Lung (tissue), 12 donors: ENCODE measurements around the gene AKT1S1. TPM values are rescaled to one million over a fixed set of nuclear protein-coding genes. Genes with fewer than 3 reads are reported as not detected.

Experiments used
- ATAC-seq: fragments of 200-7000 bp; cut with Tn5 transposase; one replicate; pipeline ENCODE4 v1.9.1; 2020; ENCODE audit warnings: moderate number of reproducible peaks; ENCODE audit not compliant: insufficient read depth, low FRiP score
- DNase-seq, 3 donors: peaks; one replicate each; pipeline ENCODE4 v3.0.0-alpha.2; 2013 to 2017
- H3K27ac ChIP-seq, 2 donors: one replicate each; pipeline ENCODE4 v1.5.1; 2013; ENCODE audit warnings: mild to moderate bottlenecking in 2 of 2, moderate library complexity in 2 of 2, control low read depth in 1 of 2, inconsistent platforms in 1 of 2, low read depth in 1 of 2, low read length in 1 of 2
- H3K27me3 ChIP-seq, 3 donors: one replicate each; pipeline ENCODE4 v1.5.1; 2013; ENCODE audit warnings: low read length in 2 of 3; ENCODE audit not compliant: control insufficient read depth in 3 of 3, insufficient read depth in 3 of 3
- H3K36me3 ChIP-seq, 4 donors: one replicate each; pipeline ENCODE4 v1.5.1; 2013; ENCODE audit warnings: low read length in 4 of 4, mild to moderate bottlenecking in 1 of 4, moderate library complexity in 1 of 4; ENCODE audit not compliant: control insufficient read depth in 4 of 4, insufficient read depth in 4 of 4
- H3K4me1 ChIP-seq, 5 donors: one replicate each; pipeline ENCODE4 v1.5.1; 2013; ENCODE audit warnings: low read length in 5 of 5, mild to moderate bottlenecking in 2 of 5, moderate library complexity in 1 of 5; ENCODE audit not compliant: control insufficient read depth in 5 of 5, insufficient read depth in 5 of 5
- H3K4me3 ChIP-seq: one replicate; pipeline ENCODE4 v1.5.1; 2013; ENCODE audit warnings: mild to moderate bottlenecking, control low read depth, moderate library complexity
- H3K9ac ChIP-seq, 2 donors: one replicate each; pipeline ENCODE4 v1.5.1; 2013; ENCODE audit warnings: low read length in 2 of 2, control low read depth in 1 of 2; ENCODE audit not compliant: insufficient read depth in 1 of 2
- H3K9me3 ChIP-seq, 4 donors: one replicate each; pipeline ENCODE4 v1.5.1; 2013; ENCODE audit warnings: low read length in 3 of 4, mild to moderate bottlenecking in 1 of 4, moderate library complexity in 1 of 4; ENCODE audit not compliant: control insufficient read depth in 4 of 4, insufficient read depth in 3 of 4
- WGBS, 2 donors: extraction: QIAGEN DNeasy Blood & Tissue Kit; methylation state at CpG; one replicate each; pipeline ENCODE4 v1.1.7; 2013; 5-methylcytosine and 5-hydroxymethylcytosine counted together
- polyA plus RNA-seq, 2 donors: library from polyadenylated mRNA; stranded (reverse); fragments of 200-250 nt; gene quantifications; one replicate each; pipeline ENCODE4 v1.2.1, GENCODE V29; 2013
- total RNA-seq, 2 donors: library from RNA; depleted of rRNA in 1 of 2; stranded (reverse); fragments of >200 nt in 1 of 2; gene quantifications; one replicate each; pipeline ENCODE4 v1.2.1, GENCODE V29; 2014 to 2021
- TF ChIP-seq, protein P1 (sequence below): IDR thresholded peaks from 2 replicates; pipeline ENCODE4 v1.5.1; 2012; ENCODE audit warnings: mild to moderate bottlenecking; ENCODE audit errors: control extremely low read depth, extremely low read depth
- donor health status: control.
- donor health status: control.
- donor health status: Bipolar disorder and iron deficiency.
- donor health status: healthy.
- donor health status: DM: yes; HTN: yes; CAD: no.

AKT1S1 gene
- total and polyA plus RNA-seq, 4 donors = 6.7 to 46.4 (median 35.9) TPM

- Histone ChIP-seq H3K27me3 (peaks cover 0 to 5% (median 0%) of the 10 kb centered on the region in 3 donors), H3K9ac (no peak overlapping the region), H3K4me3 (no peak overlapping the region), H3K4me1 (peaks cover 0 to 11% (median 0%) of the 10 kb centered on the region in 5 donors), H3K9me3 (no peaks in the 10 kb centered on the region), H3K27ac (peak overlapping the region in 1 of 2 donors; percentile 1), H3K36me3 (peaks cover 0 to 5% (median 1%) of the 10 kb centered on the region in 4 donors)
- DNase-seq (no peak), ATAC-seq (peak; percentile 67)
- WGBS, 2 donors = 17 to 20% methylated on average over 55 to 69 of the region's 69 CpGs
- TF ChIP-seq, protein P1, sequence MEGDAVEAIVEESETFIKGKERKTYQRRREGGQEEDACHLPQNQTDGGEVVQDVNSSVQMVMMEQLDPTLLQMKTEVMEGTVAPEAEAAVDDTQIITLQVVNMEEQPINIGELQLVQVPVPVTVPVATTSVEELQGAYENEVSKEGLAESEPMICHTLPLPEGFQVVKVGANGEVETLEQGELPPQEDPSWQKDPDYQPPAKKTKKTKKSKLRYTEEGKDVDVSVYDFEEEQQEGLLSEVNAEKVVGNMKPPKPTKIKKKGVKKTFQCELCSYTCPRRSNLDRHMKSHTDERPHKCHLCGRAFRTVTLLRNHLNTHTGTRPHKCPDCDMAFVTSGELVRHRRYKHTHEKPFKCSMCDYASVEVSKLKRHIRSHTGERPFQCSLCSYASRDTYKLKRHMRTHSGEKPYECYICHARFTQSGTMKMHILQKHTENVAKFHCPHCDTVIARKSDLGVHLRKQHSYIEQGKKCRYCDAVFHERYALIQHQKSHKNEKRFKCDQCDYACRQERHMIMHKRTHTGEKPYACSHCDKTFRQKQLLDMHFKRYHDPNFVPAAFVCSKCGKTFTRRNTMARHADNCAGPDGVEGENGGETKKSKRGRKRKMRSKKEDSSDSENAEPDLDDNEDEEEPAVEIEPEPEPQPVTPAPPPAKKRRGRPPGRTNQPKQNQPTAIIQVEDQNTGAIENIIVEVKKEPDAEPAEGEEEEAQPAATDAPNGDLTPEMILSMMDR = no peak
These were observed 13.5 kb upstream of the AKT1S1 start for GRCh38 chr19:49890349-49891311.

DNA sequence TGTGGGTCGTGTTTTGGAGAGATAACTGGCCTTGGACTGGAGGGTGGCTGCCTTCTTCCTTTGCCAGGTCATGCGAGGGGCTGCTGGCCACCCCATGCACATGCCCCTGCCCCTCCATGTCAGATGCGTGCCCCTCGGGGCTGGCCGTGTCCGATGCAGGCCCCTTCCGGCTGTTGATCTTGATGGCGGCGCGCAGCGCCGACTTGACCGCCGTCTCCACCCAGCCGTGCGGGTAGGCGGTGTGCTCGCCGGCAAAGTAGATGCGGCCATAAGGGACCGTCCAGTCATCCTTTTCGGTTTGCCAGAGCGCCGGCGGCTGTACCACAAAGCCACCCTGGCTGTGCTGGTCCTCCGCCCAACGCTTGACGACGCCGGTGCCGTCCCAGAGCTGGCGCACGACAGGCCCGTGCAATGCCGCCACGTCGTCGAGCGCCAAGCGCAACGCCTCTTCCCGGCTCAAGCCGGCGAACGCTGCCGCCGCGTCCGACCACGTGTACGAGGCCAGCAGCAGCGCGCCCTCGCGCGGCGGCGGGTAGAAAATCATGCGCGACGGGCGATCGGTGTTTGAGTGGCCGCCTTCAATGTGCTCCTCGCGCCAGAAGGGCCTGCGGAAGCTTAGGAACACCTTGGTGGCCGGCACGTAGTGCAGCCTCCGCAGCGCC lies 12.7 kb upstream of the AKT1S1 start:
- Histone ChIP-seq H3K27me3 (peaks cover 0 to 2% (median 0%) of the 10 kb centered on the region in 3 donors), H3K4me1 (peaks cover 0 to 11% (median 0%) of the 10 kb centered on the region in 5 donors), H3K9ac (no peak overlapping the region), H3K4me3 (no peak overlapping the region), H3K36me3 (peaks cover 0 to 9% (median 2%) of the 10 kb centered on the region in 4 donors), H3K9me3 (no peaks in the 10 kb centered on the region), H3K27ac (no peak overlapping the region)
- ATAC-seq (peak; percentile 61), DNase-seq (peak; percentile 69 to 85 (median 83))
- TF ChIP-seq, protein P1 = peak; percentile 79
- 20 to 25% methylated on average over 70 to 71 of the region's 71 CpGs for WGBS, 2 donors

DNA sequence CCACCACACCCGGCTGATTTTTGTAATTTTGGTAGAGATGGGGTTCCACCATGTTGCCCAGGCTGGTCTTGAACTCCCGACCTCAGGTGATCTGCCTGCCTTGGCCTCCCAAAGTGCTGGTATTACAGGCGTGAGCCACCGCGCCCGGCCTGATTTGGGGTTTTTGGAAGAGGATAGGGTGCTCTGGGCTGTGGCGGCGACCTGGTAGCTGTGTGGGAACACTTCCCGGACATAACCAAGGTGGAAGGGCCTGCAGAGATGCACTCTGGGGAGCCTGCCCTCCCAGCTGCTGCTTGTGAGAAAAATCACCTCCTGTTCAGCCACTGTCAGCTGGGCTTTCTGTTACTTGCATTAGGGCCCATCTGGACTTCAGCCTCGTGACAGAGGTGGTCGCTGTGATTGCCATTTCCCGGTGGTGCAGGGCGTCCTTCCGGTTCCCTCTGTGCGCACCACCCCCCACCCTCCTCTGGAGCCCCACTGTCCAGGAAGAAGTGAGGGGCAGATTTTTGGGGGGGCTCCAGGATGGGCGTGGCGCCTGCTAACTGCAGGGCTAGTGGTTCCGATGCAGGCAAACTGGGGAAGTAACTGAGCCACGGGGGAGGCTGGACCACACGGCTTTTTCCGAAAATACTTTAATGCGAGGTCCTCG lies 12.0 kb upstream of the AKT1S1 start:
- Histone ChIP-seq H3K36me3 (peaks cover 0 to 15% (median 6%) of the 10 kb centered on the region in 4 donors), H3K4me3 (no peak overlapping the region), H3K4me1 (peaks cover 0 to 11% (median 0%) of the 10 kb centered on the region in 5 donors), H3K27ac (no peak overlapping the region), H3K9me3 (no peaks in the 10 kb centered on the region), H3K9ac (no peak overlapping the region), H3K27me3 (peaks cover 0 to 2% (median 0%) of the 10 kb centered on the region in 3 donors)
- no peak for DNase-seq
- TF ChIP-seq, protein P1 = no peak
- 88 to 94% methylated on average over 23 of the region's 23 CpGs for WGBS, 2 donors
- ATAC-seq = no peak
